K562 (cell line): ENCODE data around the gene LITAF. TPM values are rescaled to one million over a fixed set of nuclear protein-coding genes. Genes with fewer than 3 reads are reported as not detected.
A peak's percentile ranks its signal among the peaks of the same experiment; 100 is the strongest.

ENCODE experiments used
- ADNP ChIP-seq: fragments of 200-800 bp; sonication (Bioruptor generic); IDR thresholded peaks from 2 replicates; pipeline ENCODE4 v1.6.1; 2016; ENCODE audit warnings: missing genetic modification characterization, missing compliant biosample characterization
- BRD9 ChIP-seq: fragments of 450-650 bp; IDR thresholded peaks from 2 replicates; pipeline ENCODE4 v1.6.1; 2018; ENCODE audit warnings: low read depth; ENCODE audit not compliant: partially characterized antibody
- ETV6 ChIP-seq, 3 experiments: fragments of 150-350 bp in 1 of 3; sonication (generic) in 1 of 3; formaldehyde crosslinking in 1 of 3; IDR thresholded peaks; 2 replicates each; pipeline versions ENCODE4 v1.6.1 to v1.8.0; 2014 to 2022; ENCODE audit warnings: borderline replicate concordance in 2 of 3, low read depth in 2 of 3, antibody characterized with exemption in 1 of 3, low read length in 1 of 3, mild to moderate bottlenecking in 1 of 3, missing genetic modification reagents in 1 of 3
- FOSL1 ChIP-seq: fragments of 200-800 bp; sonication (Bioruptor generic); conservative IDR thresholded peaks from 2 replicates; pipeline ENCODE4 v1.6.1; 2016; ENCODE audit warnings: missing genetic modification characterization, missing compliant biosample characterization
- JUND ChIP-seq, 2 experiments: IDR thresholded peaks; 2 replicates in 1 of 2; 3 replicates in 1 of 2; pipeline ENCODE4 v1.6.1; 2011; ENCODE audit warnings: borderline replicate concordance in 2 of 2, low read depth in 2 of 2, low read length in 2 of 2, improper control_type of control experiment in 1 of 2, missing biosample characterization in 1 of 2, missing genetic modification characterization in 1 of 2, missing genetic modification reagents in 1 of 2
- MTF1 ChIP-seq: fragments of 250-450 bp; sonication (Bioruptor Pico); IDR thresholded peaks from 2 replicates; pipeline ENCODE4 v1.9.0; 2021; ENCODE audit warnings: moderate library complexity, mild to moderate bottlenecking, inconsistent platforms, borderline replicate concordance
- TAF15 ChIP-seq: fragments of 200-400 bp; formaldehyde crosslinking; IDR thresholded peaks from 2 replicates; pipeline ENCODE4 v1.6.1; 2017; ENCODE audit warnings: mild to moderate bottlenecking, low read depth, low read length, moderate library complexity
- TAL1 ChIP-seq: fragments of 450-650 bp; IDR thresholded peaks from 2 replicates; pipeline ENCODE4 v1.6.1; 2016; ENCODE audit warnings: mild to moderate bottlenecking
- ZFP36 ChIP-seq: fragments of 150-350 bp; IDR thresholded peaks from 2 replicates; pipeline ENCODE4 v1.6.1; 2018; ENCODE audit warnings: low read length, low read depth; ENCODE audit not compliant: partially characterized antibody
- polyA plus RNA-seq, 8 experiments: library from polyadenylated mRNA; depleted of rRNA in 4 of 8; stranded (reverse) in 5 of 8; unstranded in 3 of 8; fragments of >200 nt; fragmentation: Nextera tagmentation in 2 of 8; fragmentation: Illumina TruSeq in 1 of 8; extraction: Ambion mirVana in 2 of 8; extraction: Trizol in 1 of 8; gene quantifications; 2 replicates each; pipeline versions ENCODE4 v1.2.1 to v1.2.3, GENCODE V29; 2011 to 2014; ENCODE audit warnings: inconsistent platforms in 1 of 8, missing spikeins in 1 of 8
- total RNA-seq, 7 experiments: library from RNA; depleted of rRNA in 6 of 7; stranded (reverse); fragments of >200 nt in 6 of 7; fragmentation: Illumina TruSeq in 2 of 7; extraction: Trizol in 2 of 7; gene quantifications; 2 replicates each; pipeline versions ENCODE4 v1.2.1 to v1.2.3, GENCODE V29; 2011 to 2021; ENCODE audit warnings: low replicate concordance in 1 of 7
- TF ChIP-seq, protein P1 (sequence below), 2 experiments: fragments of 450-650 bp in 1 of 2; sonication (generic) in 1 of 2; formaldehyde crosslinking in 1 of 2; IDR thresholded peaks in 1 of 2; conservative IDR thresholded peaks in 1 of 2; 2 replicates each; pipeline versions ENCODE4 v1.6.1 to v1.8.1; 2016 to 2023; ENCODE audit warnings: mild to moderate bottlenecking in 2 of 2, moderate library complexity in 2 of 2, inconsistent platforms in 1 of 2, missing genetic modification reagents in 1 of 2

The LITAF gene
- total and polyA plus RNA-seq, 9 of the 15 experiments (the other 6 are each of a cell fraction or from before 2014, with no cell fraction given): 4.1 to 17.8 (median 11.9) TPM

GRCh38 chr16:11597235-11598095 lies 10.7 kb upstream of the LITAF start (continued):
- TF ChIP-seq JUND (IDR thresholded peaks at IDR 0.05; ENCODE audit: borderline replicate concordance, low read depth, low read length) (peak; percentile 80), JUND (tag; IDR thresholded peaks at IDR 0.05; ENCODE audit: borderline replicate concordance, low read depth, low read length) (peak; percentile 50; the same call in 1 of the 3 replicates), BRD9 (peak; percentile 48), FOSL1 (tag) (peak; percentile 91), ETV6 (IDR thresholded peaks at IDR 0.05; ENCODE audit: borderline replicate concordance in 1 of 2, low read depth in 2 of 2, low read length in 1 of 2) (no peak), ETV6 (CRISPR knock-in tag; IDR thresholded peaks at IDR 0.05; ENCODE audit: borderline replicate concordance) (no peak), TAF15 (no peak), TAL1 (no peak), MTF1 (CRISPR knock-in tag) (no peak), ZFP36 (peak; percentile 96), ADNP (tag) (peak; percentile 97)
- TF ChIP-seq, protein P1, sequence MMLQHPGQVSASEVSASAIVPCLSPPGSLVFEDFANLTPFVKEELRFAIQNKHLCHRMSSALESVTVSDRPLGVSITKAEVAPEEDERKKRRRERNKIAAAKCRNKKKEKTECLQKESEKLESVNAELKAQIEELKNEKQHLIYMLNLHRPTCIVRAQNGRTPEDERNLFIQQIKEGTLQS (IDR thresholded peaks at IDR 0.05): peak; percentile 71
- TF ChIP-seq, protein P1 (CRISPR knock-in tag; conservative IDR thresholded peaks at IDR 0.05): no peak
